NCI-H526 (cell line): ENCODE results near the gene ZNF644.
A peak's percentile ranks its signal among the peaks of the same experiment; 100 is the strongest.
"Not testable (repeated sequence)": the region's sequence is repeated elsewhere in the genome, so short reads cannot be mapped to it uniquely, and the experiment has no call there.

Experiments
- DNase-seq, 2 experiments: peaks; one replicate each; lab custom pipeline; 2025; lab: John Stamatoyannopoulos, UW

Gene ZNF644

DNA sequence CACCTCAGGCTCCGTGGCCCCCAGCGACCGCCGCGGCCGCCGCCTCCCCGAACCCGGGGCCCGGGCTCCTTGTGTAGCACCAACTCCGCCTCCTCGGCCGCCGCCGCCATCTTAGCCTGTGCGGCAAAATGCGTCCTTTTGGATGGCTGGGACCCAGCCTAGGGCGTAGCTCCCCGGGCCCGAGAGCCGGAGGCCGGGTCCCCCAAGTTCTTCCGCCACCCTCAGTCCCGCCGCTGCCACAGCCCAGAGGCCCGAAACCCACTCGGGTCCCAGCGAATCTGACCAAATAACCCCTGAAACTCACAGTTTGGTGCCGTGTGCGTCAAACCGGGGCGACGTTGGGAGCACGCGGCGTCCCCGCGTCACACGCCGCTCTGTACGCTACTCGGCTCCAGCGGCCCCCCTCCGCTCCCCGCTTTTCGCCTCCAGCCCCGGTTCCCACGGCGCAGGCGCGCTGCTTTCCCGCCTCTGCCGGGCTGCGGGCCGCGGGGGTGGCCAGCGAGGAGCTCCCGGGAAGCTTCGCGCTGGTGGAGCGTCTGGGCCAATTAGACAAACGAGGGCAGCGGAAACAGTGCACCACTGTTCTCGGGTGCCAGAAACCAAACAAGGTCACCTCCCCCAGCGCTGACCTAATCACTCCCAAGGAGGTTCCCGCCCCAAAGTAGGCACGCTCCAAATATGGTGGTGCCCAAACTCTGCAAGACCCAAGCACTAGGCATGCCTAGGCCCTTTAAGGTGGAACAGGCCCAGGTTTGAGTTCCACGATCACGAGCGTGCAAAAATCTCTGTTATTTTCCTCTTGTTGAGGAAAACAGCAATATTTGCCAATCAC, at the start of gene ZNF644:
Gene ZNF644, minus strand, starts transcription at position 350 of the 832 bp plus-strand sequence. CDS start 39,682 bp downstream, outside the sequence.
- DNase-seq: peak; percentile 79 to 93

- DNase-seq: no peak
Measured at GRCh38 chr1:91070298-91070697, 48.5 kb upstream of the ZNF644 start.

DNA sequence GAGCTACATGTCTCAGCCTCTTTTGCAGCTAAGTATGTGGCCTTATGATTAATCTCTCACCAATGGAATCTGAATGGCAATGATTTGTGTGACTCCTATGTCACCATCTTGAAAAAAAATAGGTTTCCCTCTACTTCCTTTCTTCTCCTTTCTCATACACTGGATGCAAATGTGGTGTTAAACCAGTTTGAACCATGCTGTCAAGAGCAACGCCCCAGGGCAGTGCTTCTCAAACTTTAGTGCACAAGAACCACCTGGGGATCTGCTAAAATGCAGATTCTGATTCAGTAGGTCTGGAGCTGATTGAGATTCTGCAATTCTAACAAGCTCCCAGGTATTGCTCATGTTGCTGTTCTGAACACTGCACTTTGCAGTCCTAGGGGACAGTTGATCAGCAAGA, 44.7 kb upstream of the ZNF644 start:
- DNase-seq: no peak

GRCh38 chr1:91065337-91065736, 43.5 kb upstream of the ZNF644 start:
- no peak for DNase-seq

GRCh38 chr1:91063403-91063802, 41.6 kb upstream of the ZNF644 start:
- DNase-seq: not testable (repeated sequence)

- DNase-seq: no peak
Measured at GRCh38 chr1:91059157-91059556, 37.3 kb upstream of the ZNF644 start.

- no peak for DNase-seq
Measured at GRCh38 chr1:91057784-91058183, 35.9 kb upstream of the ZNF644 start.

DNA sequence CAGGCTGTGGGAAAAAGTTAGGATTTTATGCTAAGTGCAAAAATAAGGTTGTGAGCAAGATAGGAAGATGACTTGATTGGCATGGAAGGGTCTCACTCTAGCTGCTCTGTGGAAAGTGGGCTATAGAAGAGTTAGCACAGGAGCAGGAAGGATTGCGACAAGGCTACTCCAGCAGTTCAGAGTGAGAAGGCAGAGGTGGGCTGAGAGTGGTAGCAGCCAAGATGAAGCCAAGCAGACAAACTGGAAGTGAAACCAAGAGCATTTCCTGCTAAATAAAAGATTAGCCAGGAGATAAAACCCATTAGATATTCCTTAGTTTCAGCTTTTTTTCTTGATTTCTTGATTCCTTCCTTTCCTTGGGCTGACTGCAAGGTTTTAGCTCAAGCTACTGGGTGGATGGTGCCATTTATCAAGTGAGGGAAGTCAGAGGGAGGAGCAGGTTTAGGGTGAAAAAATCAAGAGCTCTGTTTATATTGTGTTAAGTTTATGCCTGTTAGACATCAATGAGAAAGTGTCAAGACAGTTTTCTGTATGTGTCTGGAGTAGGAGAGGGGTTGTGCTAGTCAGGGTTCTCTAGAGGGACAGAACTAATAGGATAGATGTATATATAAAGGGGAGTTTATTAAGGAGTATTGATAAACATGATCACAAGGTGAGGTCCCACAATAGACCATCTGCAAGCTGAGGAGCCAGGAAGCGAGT, 33.1 kb upstream of the ZNF644 start:
- no peak for DNase-seq

- no peak for DNase-seq
Measured at GRCh38 chr1:91053630-91054029, 31.8 kb upstream of the ZNF644 start.

DNA sequence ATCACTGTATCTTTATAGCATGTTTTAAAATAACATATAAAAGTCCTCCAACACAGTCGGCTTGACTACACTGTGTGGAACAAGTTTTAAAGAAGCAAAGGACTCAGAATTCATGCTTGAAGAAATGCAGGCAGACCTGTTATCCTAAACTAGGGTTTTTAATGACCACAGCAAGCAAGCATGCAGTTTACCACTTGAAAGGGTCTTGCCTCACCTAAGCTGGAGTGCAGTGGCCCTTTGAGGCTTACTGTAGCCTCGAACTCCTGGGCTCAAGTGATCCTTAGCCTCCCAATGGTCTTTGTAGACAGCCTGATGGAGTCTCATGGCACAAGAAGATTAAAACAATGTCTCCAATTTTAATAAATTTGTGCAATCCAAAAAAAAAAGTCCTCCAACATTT, 27.7 kb upstream of the ZNF644 start:
- DNase-seq: not testable (repeated sequence)

DNA sequence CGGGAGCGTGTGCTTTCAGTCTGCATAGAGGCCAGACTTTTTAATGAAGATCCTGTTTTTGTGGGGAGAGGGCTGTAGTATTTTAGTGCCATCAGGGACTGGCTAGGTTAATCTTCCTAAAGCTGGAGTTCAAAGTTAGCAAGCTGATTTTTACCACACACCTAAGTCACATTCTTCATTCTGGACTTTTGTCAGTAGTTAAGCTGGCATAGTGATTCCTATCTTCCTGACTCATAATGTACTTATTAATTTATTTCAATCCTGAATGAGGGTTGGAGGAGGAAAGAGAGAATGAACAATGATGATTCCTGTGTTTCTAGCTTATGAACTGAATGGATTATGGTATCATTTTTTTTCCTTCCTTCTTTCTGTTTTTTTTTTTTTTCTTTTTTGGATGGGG, 24.9 kb upstream of the ZNF644 start:
- no peak for DNase-seq

DNA sequence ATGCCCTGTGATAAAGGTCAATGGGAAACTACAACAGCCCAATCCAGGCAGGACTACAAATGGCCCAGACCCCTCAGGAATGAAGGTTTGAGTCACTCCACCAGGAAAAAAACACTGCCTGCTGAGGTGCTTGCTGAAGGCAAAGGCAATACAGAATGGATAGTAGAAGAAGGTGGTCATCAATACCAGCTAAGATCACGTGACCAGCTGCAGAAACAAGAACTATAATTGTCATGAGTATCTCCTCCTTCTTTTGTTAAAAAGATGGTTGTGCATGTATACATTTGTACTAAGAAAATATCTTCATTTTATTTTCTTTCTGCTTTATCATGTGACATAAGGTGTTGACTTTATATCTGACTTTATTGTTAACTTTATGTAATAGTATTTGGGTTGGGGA, 23.4 kb upstream of the ZNF644 start:
- DNase-seq: no peak

GRCh38 chr1:91044776-91045175, 22.9 kb upstream of the ZNF644 start:
- DNase-seq: not testable (repeated sequence)

GRCh38 chr1:91042372-91042771, 20.5 kb upstream of the ZNF644 start:
- DNase-seq: not testable (repeated sequence)

DNA sequence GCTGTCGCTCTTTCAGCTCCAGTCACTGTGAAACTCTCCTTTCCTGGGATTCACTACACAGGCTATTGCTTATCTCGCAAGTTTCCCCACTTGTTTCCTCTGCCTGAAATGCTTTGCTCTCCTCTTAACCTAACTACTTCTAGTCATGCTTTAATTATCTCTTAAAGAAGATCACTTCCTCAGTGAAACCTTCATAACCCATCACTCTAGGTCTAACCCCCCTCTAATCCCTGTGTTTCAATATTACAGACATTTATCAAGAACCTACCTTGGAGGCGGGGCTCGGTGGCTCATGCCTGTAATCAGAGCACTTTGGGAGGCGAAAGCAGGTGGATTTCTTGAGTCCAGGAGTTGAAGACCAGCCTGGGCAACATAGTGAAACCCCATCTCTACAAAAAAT, 16.7 kb upstream of the ZNF644 start:
- DNase-seq: no peak

- no peak for DNase-seq
Measured at GRCh38 chr1:91036894-91037829, 15.3 kb upstream of the ZNF644 start.

GRCh38 chr1:91032349-91032748, 10.5 kb upstream of the ZNF644 start:
- DNase-seq: no peak

- no peak for DNase-seq
Measured at GRCh38 chr1:91031081-91031480, 9.2 kb upstream of the ZNF644 start.

- DNase-seq: no peak
Measured at GRCh38 chr1:91026777-91027176, 4.9 kb upstream of the ZNF644 start.

DNA sequence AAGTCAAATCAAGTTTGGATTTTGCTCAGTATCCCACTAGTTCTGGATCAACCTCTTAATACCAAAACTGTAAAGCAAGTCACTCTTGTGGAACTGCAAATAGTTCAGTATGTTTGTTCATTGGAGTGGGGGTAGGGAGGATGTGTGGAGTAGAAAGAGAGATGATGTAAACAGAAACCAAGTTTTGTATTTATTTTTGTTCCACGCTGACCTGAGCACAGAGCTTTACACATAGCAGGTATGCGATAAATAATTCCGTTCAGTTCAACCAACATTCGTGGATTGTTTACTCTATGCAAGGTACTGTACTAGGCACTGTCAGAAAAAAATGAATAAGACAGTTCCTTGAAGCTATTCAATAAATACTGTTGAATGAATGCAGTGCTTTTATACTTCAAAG, 4.5 kb upstream of the ZNF644 start:
- DNase-seq: peak in 1 of 2 experiments; percentile 9

GRCh38 chr1:91024481-91025119, 2.8 kb upstream of the ZNF644 start:
- DNase-seq: no peak

- DNase-seq: no peak
Measured at GRCh38 chr1:91022518-91022929, 689 bp upstream of the ZNF644 start.
